ENCODE measurements around the gene TBX21. TPM values are rescaled to one million over a fixed set of nuclear protein-coding genes. Genes with fewer than 3 reads are reported as not detected.

Gene TBX21
- total RNA-seq, 2 experiments from 2014 or later = 57.7 to 58.2 TPM

GRCh38 chr17:47715669-47716325, 17.2 kb upstream of the TBX21 start:
- no peak overlapping the region for H3K4me3 Mint-ChIP-seq

GRCh38 chr17:47716375-47716774, 16.7 kb upstream of the TBX21 start:
- intact Hi-C loops (cut with micrococcal nuclease) = loop anchor here (10.0 kb wide), 1 partner anchor 108 kb away; the partner anchor contains the start of gene OSBPL7
- ChIA-PET CTCF (interaction anchor here (1.2 to 9.2 kb wide), 4 partner anchors 9 to 19 kb away, joined by 5 to 135 read pairs (median 58); partner anchors contain the start of gene TBX21), POLR2A (interaction anchor here (6.3 kb wide), 1 partner anchor 13 kb away, joined by 111 read pairs; no protein-coding TSS in a partner anchor)
- H3K4me1 Mint-ChIP-seq (ENCODE audit: low read depth) = peaks cover 90% of the 10 kb centered on the region
- H3K27ac Mint-ChIP-seq = peak overlapping the region; percentile 94
- H3K27me3 Mint-ChIP-seq = no peaks in the 10 kb centered on the region
- peak overlapping the region; percentile 72 for H3K4me3 Mint-ChIP-seq
- DNase-seq = peak; percentile 62
- H3K9me3 Mint-ChIP-seq = no peaks in the 10 kb centered on the region
- no peaks in the 10 kb centered on the region for H3K36me3 Mint-ChIP-seq

More at GRCh38 chr17:47715669-47716325, 17.2 kb upstream of the TBX21 start:
- Mint-ChIP-seq H3K9me3 (no peaks in the 10 kb centered on the region), H3K27me3 (no peaks in the 10 kb centered on the region), H3K4me1 (ENCODE audit: low read depth) (peaks cover 91% of the 10 kb centered on the region), H3K27ac (peak overlapping the region; percentile 53), H3K36me3 (peaks cover 2% of the 10 kb centered on the region)
- intact Hi-C loops (cut with micrococcal nuclease) = loop anchor here (10.0 kb wide), 1 partner anchor 109 kb away; the partner anchor contains the start of gene OSBPL7
- ChIA-PET CTCF (interaction anchor here (1.1 to 9.2 kb wide), 5 partner anchors 10 to 19 kb away, joined by 5 to 135 read pairs (median 57); partner anchors contain the start of gene TBX21), POLR2A (interaction anchor here (0.9 to 6.3 kb wide), 2 partner anchors 10 to 13 kb away, joined by 4 to 111 read pairs; no protein-coding TSS in a partner anchor)
- DNase-seq = no peak

GRCh38 chr17:47717261-47717697, 15.8 kb upstream of the TBX21 start:
- CTCF ChIA-PET = interaction anchor here (0.8 to 9.2 kb wide), 8 partner anchors 11 to 264 kb away, joined by 3 to 135 read pairs (median 10); partner anchors contain the start of gene TBX21
- peak; percentile 74 for DNase-seq
- POLR2A ChIA-PET = interaction anchor here (2.1 to 6.3 kb wide), 2 partner anchors 14 to 19 kb away, joined by 8 to 111 read pairs; no protein-coding TSS in a partner anchor
- no peaks in the 10 kb centered on the region for H3K36me3 Mint-ChIP-seq
- H3K4me1 Mint-ChIP-seq (ENCODE audit: low read depth) = peaks cover 90% of the 10 kb centered on the region
- intact Hi-C loops (cut with micrococcal nuclease) = loop anchor here (10.0 kb wide), 1 partner anchor 108 kb away; the partner anchor contains the start of gene OSBPL7
- H3K4me3 Mint-ChIP-seq = peak overlapping the region; percentile 72
- H3K27ac Mint-ChIP-seq = peak overlapping the region; percentile 94
- no peaks in the 10 kb centered on the region for H3K27me3 Mint-ChIP-seq
- no peaks in the 10 kb centered on the region for H3K9me3 Mint-ChIP-seq

GRCh38 chr17:47717979-47718621, 14.9 kb upstream of the TBX21 start:
- H3K4me1 Mint-ChIP-seq (ENCODE audit: low read depth) = peaks cover 95% of the 10 kb centered on the region
- DNase-seq = peak; percentile 63
- intact Hi-C loops (cut with micrococcal nuclease) = loop anchor here (10.0 kb wide), 1 partner anchor 107 kb away; the partner anchor contains the start of gene OSBPL7
- ChIA-PET CTCF (interaction anchor here (0.6 to 9.2 kb wide), 13 partner anchors 8 to 124 kb away, joined by 3 to 135 read pairs (median 6); partner anchors contain the start of gene TBX21), POLR2A (interaction anchor here (0.8 to 6.3 kb wide), 7 partner anchors 9 to 68 kb away, joined by 3 to 111 read pairs (median 8); partner anchors contain the start of genes KPNB1, TBKBP1 and TBX21)
- no peaks in the 10 kb centered on the region for H3K27me3 Mint-ChIP-seq
- H3K36me3 Mint-ChIP-seq = no peaks in the 10 kb centered on the region
- no peaks in the 10 kb centered on the region for H3K9me3 Mint-ChIP-seq
- peak overlapping the region; percentile 94 for H3K27ac Mint-ChIP-seq
- peak overlapping the region; percentile 72 for H3K4me3 Mint-ChIP-seq

- ChIA-PET POLR2A (interaction anchor here (0.5 to 6.3 kb wide), 11 partner anchors 8 to 792 kb away, joined by 3 to 111 read pairs (median 3); partner anchors contain the start of genes KPNB1, TBKBP1 and TBX21), CTCF (interaction anchor here (0.6 to 9.2 kb wide), 14 partner anchors 8 to 464 kb away, joined by 3 to 135 read pairs (median 6); partner anchors contain the start of gene TBX21)
- Mint-ChIP-seq H3K9me3 (no peaks in the 10 kb centered on the region), H3K27me3 (no peaks in the 10 kb centered on the region), H3K4me1 (ENCODE audit: low read depth) (peaks cover 96% of the 10 kb centered on the region), H3K27ac (peak overlapping the region; percentile 94), H3K4me3 (peak overlapping the region; percentile 72), H3K36me3 (no peaks in the 10 kb centered on the region)
- intact Hi-C loops (cut with micrococcal nuclease) = loop anchor here (10.0 kb wide), 1 partner anchor 106 kb away; the partner anchor contains the start of gene OSBPL7
- DNase-seq = no peak
These were observed 14.2 kb upstream of the TBX21 start for GRCh38 chr17:47718634-47719405.

GRCh38 chr17:47719411-47720152, 13.5 kb upstream of the TBX21 start:
- ChIA-PET CTCF (interaction anchor here (1.0 to 9.2 kb wide), 5 partner anchors 14 to 465 kb away, joined by 4 to 135 read pairs (median 57); partner anchors contain the start of gene TBX21), POLR2A (interaction anchor here (0.5 to 6.3 kb wide), 9 partner anchors 13 to 792 kb away, joined by 3 to 111 read pairs (median 4); partner anchors contain the start of genes KPNB1, TBKBP1 and TBX21)
- Mint-ChIP-seq H3K27ac (peak overlapping the region; percentile 94), H3K9me3 (no peaks in the 10 kb centered on the region), H3K4me3 (peak overlapping the region; percentile 72), H3K36me3 (no peaks in the 10 kb centered on the region), H3K27me3 (no peaks in the 10 kb centered on the region), H3K4me1 (ENCODE audit: low read depth) (peaks cover 93% of the 10 kb centered on the region)
- peak; percentile 93 for DNase-seq
- intact Hi-C loops (cut with micrococcal nuclease) = loop anchor here (10.0 kb wide), 1 partner anchor 105 kb away; the partner anchor contains the start of gene OSBPL7

GRCh38 chr17:47720196-47720595, 12.8 kb upstream of the TBX21 start:
- peak; percentile 53 for DNase-seq
- CTCF ChIA-PET = interaction anchor here (1.7 to 9.2 kb wide), 4 partner anchors 14 to 21 kb away, joined by 5 to 135 read pairs (median 58); partner anchors contain the start of gene TBX21
- POLR2A ChIA-PET = interaction anchor here (0.7 to 6.3 kb wide), 6 partner anchors 12 to 71 kb away, joined by 4 to 111 read pairs (median 10); partner anchors contain the start of genes KPNB1, TBKBP1 and TBX21
- Mint-ChIP-seq H3K4me1 (ENCODE audit: low read depth) (peaks cover 93% of the 10 kb centered on the region), H3K36me3 (no peaks in the 10 kb centered on the region), H3K27ac (peak overlapping the region; percentile 94), H3K4me3 (peak overlapping the region; percentile 72), H3K27me3 (no peaks in the 10 kb centered on the region), H3K9me3 (no peaks in the 10 kb centered on the region)
- intact Hi-C loops (cut with micrococcal nuclease) = no loop called here

- no peaks in the 10 kb centered on the region for H3K36me3 Mint-ChIP-seq
- peaks cover 92% of the 10 kb centered on the region for H3K4me1 Mint-ChIP-seq (ENCODE audit: low read depth)
- H3K9me3 Mint-ChIP-seq = no peaks in the 10 kb centered on the region
- DNase-seq = peak; percentile 99
- ChIA-PET CTCF (interaction anchor here (0.9 to 2.2 kb wide), 4 partner anchors 11 to 23 kb away, joined by 3 to 24 read pairs (median 10); partner anchors contain the start of gene TBX21), POLR2A (interaction anchor here (0.6 to 2.1 kb wide), 4 partner anchors 11 to 42 kb away, joined by 3 to 29 read pairs (median 8); partner anchors contain the start of gene TBX21)
- no peaks in the 10 kb centered on the region for H3K27me3 Mint-ChIP-seq
- peak overlapping the region; percentile 72 for H3K4me3 Mint-ChIP-seq
- H3K27ac Mint-ChIP-seq = peak overlapping the region; percentile 94
- intact Hi-C loops (cut with micrococcal nuclease) = loop anchor here (1.0 kb wide), 5 partner anchors 12 to 101 kb away; partner anchors contain the start of genes KPNB1, TBKBP1 and TBX21
These were observed 12.1 kb upstream of the TBX21 start for GRCh38 chr17:47720754-47721533.

- peak overlapping the region; percentile 72 for H3K4me3 Mint-ChIP-seq
- no peaks in the 10 kb centered on the region for H3K27me3 Mint-ChIP-seq
- CTCF ChIA-PET = interaction anchor here (0.9 to 2.2 kb wide), 5 partner anchors 10 to 24 kb away, joined by 3 to 24 read pairs (median 7); partner anchors contain the start of gene TBX21
- no peak for DNase-seq
- H3K4me1 Mint-ChIP-seq (ENCODE audit: low read depth) = peaks cover 92% of the 10 kb centered on the region
- POLR2A ChIA-PET = interaction anchor here (1.6 to 2.1 kb wide), 3 partner anchors 11 to 21 kb away, joined by 7 to 29 read pairs (median 13); partner anchors contain the start of gene TBX21
- no peaks in the 10 kb centered on the region for H3K36me3 Mint-ChIP-seq
- peak overlapping the region; percentile 94 for H3K27ac Mint-ChIP-seq
- no peaks in the 10 kb centered on the region for H3K9me3 Mint-ChIP-seq
- intact Hi-C loops (cut with micrococcal nuclease) = loop anchor here (1.0 kb wide), 5 partner anchors 12 to 101 kb away; partner anchors contain the start of genes KPNB1, TBKBP1 and TBX21
These were observed 11.3 kb upstream of the TBX21 start for GRCh38 chr17:47721725-47722124.

Measured in activated CD4-positive, alpha-beta memory T cell treated with anti-CD3 and anti-CD28 coated beads for 36 hours (primary cell).